H1 (cell line): ENCODE data around the gene VASN. TPM values are rescaled to one million over a fixed set of nuclear protein-coding genes. Genes with fewer than 3 reads are reported as not detected.
A peak's percentile ranks its signal among the peaks of the same experiment; 100 is the strongest.

Experiments used
- CTCF ChIA-PET: fragments of 300-600 bp; sonication (Branson Sonifier 250); formaldehyde crosslinking; loops from one replicate; lab custom pipeline; 2021; ENCODE audit not compliant: partially characterized antibody; lab: Charles Lee
- POLR2A ChIA-PET: fragments of 300-600 bp; sonication (Branson Sonifier 250); formaldehyde crosslinking; loops from one replicate; lab custom pipeline; 2021; ENCODE audit warnings: inconsistent platforms; ENCODE audit not compliant: partially characterized antibody; lab: Charles Lee
- DNase-seq, 2 experiments: peaks; one replicate each; pipeline versions ENCODE4 v3.0.0 to v3.0.0-alpha.2; 2010 to 2022; ENCODE audit warnings: low spot score in 2 of 2, low read depth in 1 of 2, mixed read lengths in 1 of 2
- FAIRE-seq: peaks from 2 replicates; lab custom pipeline; 2011; peaks lifted over from hg19 to GRCh38; lab: Jason Lieb, UNC
- H2AFZ ChIP-seq: 2 replicates; pipeline ENCODE4 v1.8.1; 2012; ENCODE audit warnings: low read length, inconsistent platforms
- H2AK5ac ChIP-seq: 2 replicates; pipeline ENCODE4 v1.6.1; 2013; ENCODE audit warnings: low read depth, low read length
- H2BK120ac ChIP-seq: replicated peaks from 2 replicates; pipeline ENCODE3; 2013; ENCODE audit warnings: low read depth, low read length, inconsistent platforms
- H2BK12ac ChIP-seq: 2 replicates; pipeline ENCODE4 v1.6.1; 2013; ENCODE audit warnings: low read depth, low read length
- H2BK15ac ChIP-seq: 2 replicates; pipeline ENCODE4 v1.6.1; 2013; ENCODE audit warnings: low read length
- H2BK20ac ChIP-seq: 2 replicates; pipeline ENCODE4 v1.6.1; 2013; ENCODE audit warnings: low read length
- H2BK5ac ChIP-seq: 2 replicates; pipeline ENCODE4 v1.6.1; 2013; ENCODE audit warnings: low read depth, low read length
- H3K14ac ChIP-seq: 2 replicates; pipeline ENCODE4 v1.6.1; 2013; ENCODE audit warnings: inconsistent platforms; ENCODE audit not compliant: insufficient read length
- H3K18ac ChIP-seq: 2 replicates; pipeline ENCODE4 v1.6.1; 2013; ENCODE audit warnings: low read length; ENCODE audit errors: extremely low read depth
- H3K23ac ChIP-seq: 2 replicates; pipeline ENCODE4 v1.6.1; 2013; ENCODE audit warnings: inconsistent platforms; ENCODE audit not compliant: insufficient read length
- H3K23me2 ChIP-seq: 2 replicates; pipeline ENCODE4 v1.6.1; 2013; ENCODE audit warnings: low read depth, low read length
- H3K27ac ChIP-seq: 2 replicates; pipeline ENCODE4 v1.6.1; 2011; ENCODE audit warnings: low read depth, low read length, inconsistent platforms
- H3K27me3 ChIP-seq, 4 experiments: replicated peaks in 1 of 4; 1 replicate in 1 of 4; 2 replicates in 3 of 4; pipeline versions ENCODE4 v1.6.1 to v1.8.1; 2011 to 2013; ENCODE audit warnings: low read length in 3 of 4, mild to moderate bottlenecking in 3 of 4, inconsistent platforms in 2 of 4, mixed read lengths in 2 of 4, moderate library complexity in 1 of 4; ENCODE audit not compliant: control insufficient read depth in 3 of 4, insufficient read depth in 3 of 4; ENCODE audit errors: extremely low read depth in 1 of 4
- H3K36me3 ChIP-seq, 4 experiments: 2 replicates each; pipeline versions ENCODE4 v1.6.1 to v1.8.1; 2011 to 2013; ENCODE audit warnings: mild to moderate bottlenecking in 4 of 4, low read length in 3 of 4, moderate library complexity in 2 of 4, control low read depth in 1 of 4, inconsistent platforms in 1 of 4; ENCODE audit not compliant: insufficient read depth in 4 of 4, control insufficient read depth in 2 of 4
- H3K4ac ChIP-seq: replicated peaks from 2 replicates; pipeline ENCODE3; 2013; ENCODE audit warnings: low read length, low read depth, mixed read lengths, inconsistent platforms; ENCODE audit not compliant: insufficient read length
- H3K4me1 ChIP-seq, 4 experiments: replicated peaks in 1 of 4; 1 replicate in 1 of 4; 2 replicates in 3 of 4; pipeline versions ENCODE4 v1.6.1 to v1.8.1; 2011 to 2013; ENCODE audit warnings: low read length in 3 of 4, inconsistent platforms in 2 of 4, mixed read lengths in 1 of 4; ENCODE audit not compliant: insufficient read depth in 4 of 4, control insufficient read depth in 3 of 4
- H3K4me2 ChIP-seq, 2 experiments: 2 replicates each; pipeline versions ENCODE4 v1.6.1 to v1.8.1; 2011 to 2013; ENCODE audit warnings: low read depth in 2 of 2, low read length in 2 of 2, control low read depth in 1 of 2, inconsistent platforms in 1 of 2, mild to moderate bottlenecking in 1 of 2; ENCODE audit not compliant: insufficient read depth in 1 of 2
- H3K4me3 ChIP-seq, 4 experiments: fragments of 200-600, 300-600 bp in 1 of 4; sonication (generic), shearing (Covaris generic), sonication (Bioruptor Twin) in 1 of 4; 2 replicates each; pipeline versions ENCODE4 v1.5.1 to v1.8.1; 2011 to 2016; ENCODE audit warnings: low read length in 4 of 4, low read depth in 3 of 4, control low read depth in 2 of 4, inconsistent platforms in 2 of 4, mild to moderate bottlenecking in 2 of 4, mixed read lengths in 1 of 4, moderate library complexity in 1 of 4; ENCODE audit not compliant: insufficient read depth in 2 of 4; ENCODE audit errors: extremely low read depth in 1 of 4
- H3K56ac ChIP-seq: replicated peaks from 2 replicates; pipeline ENCODE3; 2013; ENCODE audit warnings: low read depth, mild to moderate bottlenecking, mixed read lengths, low read length, inconsistent platforms; ENCODE audit not compliant: insufficient read length
- H3K79me1 ChIP-seq: 2 replicates; pipeline ENCODE4 v1.6.1; 2013; ENCODE audit warnings: low read depth, low read length, control low read depth
- H3K79me2 ChIP-seq, 2 experiments: 2 replicates each; pipeline versions ENCODE4 v1.6.1 to v1.8.1; 2012 to 2013; ENCODE audit warnings: low read length in 2 of 2, mild to moderate bottlenecking in 2 of 2, inconsistent platforms in 1 of 2; ENCODE audit not compliant: insufficient read depth in 2 of 2, control insufficient read depth in 1 of 2
- H3K9ac ChIP-seq, 4 experiments: replicated peaks in 1 of 4; 1 replicate in 1 of 4; 2 replicates in 3 of 4; pipeline versions ENCODE4 v1.6.1 to v1.8.1; 2011 to 2013; ENCODE audit warnings: low read depth in 3 of 4, low read length in 3 of 4, control low read depth in 2 of 4, mild to moderate bottlenecking in 2 of 4, moderate library complexity in 2 of 4, inconsistent platforms in 1 of 4; ENCODE audit errors: extremely low read depth in 1 of 4
- H3K9me3 ChIP-seq, 2 experiments: 2 replicates each; pipeline versions ENCODE4 v1.6.1 to v1.8.1; 2012 to 2013; ENCODE audit warnings: mild to moderate bottlenecking in 2 of 2, moderate library complexity in 2 of 2, control low read depth in 1 of 2, inconsistent platforms in 1 of 2, low read depth in 1 of 2, low read length in 1 of 2, mixed read lengths in 1 of 2; ENCODE audit not compliant: insufficient read depth in 2 of 2
- H4K20me1 ChIP-seq, 2 experiments: replicated peaks in 1 of 2; 2 replicates each; pipeline versions ENCODE3 to v1.8.1; 2011 to 2013; ENCODE audit warnings: inconsistent platforms in 2 of 2, low read length in 2 of 2, mild to moderate bottlenecking in 1 of 2; ENCODE audit not compliant: insufficient read depth in 2 of 2, control insufficient read depth in 1 of 2
- H4K5ac ChIP-seq: 2 replicates; pipeline ENCODE4 v1.6.1; 2013; ENCODE audit warnings: low read length, low read depth, mixed read lengths, inconsistent platforms; ENCODE audit not compliant: insufficient read length
- H4K8ac ChIP-seq: 2 replicates; pipeline ENCODE4 v1.8.0; 2013; ENCODE audit warnings: mild to moderate bottlenecking, moderate library complexity, low read length, inconsistent platforms; ENCODE audit not compliant: insufficient read depth; ENCODE audit errors: extremely low read depth
- H4K91ac ChIP-seq: replicated peaks from 2 replicates; pipeline ENCODE3; 2013; ENCODE audit warnings: low read length, mixed read lengths, inconsistent platforms; ENCODE audit not compliant: insufficient read length
- BRCA1 ChIP-seq: IDR thresholded peaks from 2 replicates; pipeline ENCODE4 v1.6.1; 2012; ENCODE audit warnings: low read depth, low read length, improper control_type of control experiment
- EZH2 ChIP-seq: fragments of 200-600 bp; sonication (generic); IDR thresholded peaks from 2 replicates; pipeline ENCODE4 v1.7.1; 2012; ENCODE audit warnings: low read depth, mild to moderate bottlenecking, moderate library complexity, low read length, inconsistent platforms; ENCODE audit not compliant: severe bottlenecking
- JUN ChIP-seq: IDR thresholded peaks from 2 replicates; pipeline ENCODE4 v1.6.1; 2011; ENCODE audit warnings: low read depth, mild to moderate bottlenecking, improper control_type of control experiment, low read length
- KDM5A ChIP-seq: fragments of 200-600 bp; IDR thresholded peaks from 2 replicates; pipeline ENCODE4 v1.7.1; 2012; ENCODE audit warnings: mild to moderate bottlenecking, low read length, inconsistent platforms, mixed read lengths
- MAFK ChIP-seq: IDR thresholded peaks from 2 replicates; pipeline ENCODE4 v1.6.1; 2012; ENCODE audit warnings: low read depth, mild to moderate bottlenecking, improper control_type of control experiment, low read length
- NRF1 ChIP-seq: IDR thresholded peaks from 2 replicates; pipeline ENCODE4 v1.6.1; 2011; ENCODE audit warnings: mild to moderate bottlenecking, low read depth, low read length, improper control_type of control experiment
- PHF8 ChIP-seq: fragments of 200-600 bp; sonication (generic); conservative IDR thresholded peaks from 2 replicates; pipeline ENCODE4 v1.7.1; 2012; ENCODE audit warnings: low read depth, mild to moderate bottlenecking, inconsistent platforms, low read length, moderate library complexity
- POLR2AphosphoS5 ChIP-seq: IDR thresholded peaks from 2 replicates; pipeline ENCODE4 v1.6.1; 2011; ENCODE audit warnings: low read depth, low read length
- SIRT6 ChIP-seq: IDR thresholded peaks from one replicate; pipeline ENCODE4 v1.7.1; 2012; ENCODE audit warnings: low read length, inconsistent platforms
- SP1 ChIP-seq: IDR thresholded peaks from 2 replicates; pipeline ENCODE4 v1.6.1; 2011; ENCODE audit warnings: low read depth, low read length
- SP4 ChIP-seq: IDR thresholded peaks from 2 replicates; pipeline ENCODE4 v1.6.1; 2012; ENCODE audit warnings: low read length, inconsistent platforms
- SRF ChIP-seq: IDR thresholded peaks from 2 replicates; pipeline ENCODE4 v1.6.1; 2011; ENCODE audit warnings: mild to moderate bottlenecking, low read depth, low read length, moderate library complexity
- TBP ChIP-seq: IDR thresholded peaks from 2 replicates; pipeline ENCODE4 v1.6.1; 2011; ENCODE audit warnings: low read depth, low read length, improper control_type of control experiment
- TCF12 ChIP-seq: IDR thresholded peaks from 2 replicates; pipeline ENCODE4 v1.6.1; 2011; ENCODE audit warnings: low read depth, mild to moderate bottlenecking, low read length
- ZNF274 ChIP-seq: IDR thresholded peaks from 2 replicates; pipeline ENCODE4 v1.7.0; 2012; ENCODE audit warnings: low read length, borderline replicate concordance; ENCODE audit errors: extremely low read depth
- WGBS, 2 experiments: shearing (Covaris generic) in 1 of 2; methylation state at CpG; one replicate each; pipeline versions ENCODE4 v1.1.6 to v1.1.7; 2013 to 2015; ENCODE audit warnings: low lambda C conversion rate in 2 of 2, mixed read lengths in 2 of 2, inconsistent platforms in 1 of 2, low coverage in 1 of 2, missing lambda C conversion rate in 1 of 2; ENCODE audit not compliant: insufficient replicate concordance in 2 of 2, insufficient coverage in 1 of 2, insufficient read length in 1 of 2; ENCODE audit errors: extremely low coverage in 1 of 2, missing lambda C conversion rate in 1 of 2; 5-methylcytosine and 5-hydroxymethylcytosine counted together
- polyA plus RNA-seq, 7 experiments: library from polyadenylated mRNA; depleted of rRNA in 3 of 7; stranded (reverse) in 5 of 7; unstranded in 2 of 7; fragments of >200 nt in 5 of 7; fragments of 200-250 nt in 2 of 7; gene quantifications; 1 replicate in 5 of 7; 2 replicates in 1 of 7; 4 replicates in 1 of 7; pipeline versions ENCODE4 v1.2.1 to v1.2.3, GENCODE V29; 2011 to 2013; ENCODE audit warnings: missing spikeins in 2 of 7, mixed read lengths in 2 of 7
- total RNA-seq: library from RNA; stranded (reverse); fragmentation: NEBNext Ultra II Directional; extraction: Animal tissue kit (Norgen Biotek cat#: 25700); gene quantifications from 2 replicates; pipeline ENCODE4 v1.2.1, GENCODE V29; 2021

VASN gene
- total and polyA plus RNA-seq, 2 of the 8 experiments (the other 6 are each of a cell fraction or from before 2014, with no cell fraction given): 9.6 to 11.3 TPM

DNA sequence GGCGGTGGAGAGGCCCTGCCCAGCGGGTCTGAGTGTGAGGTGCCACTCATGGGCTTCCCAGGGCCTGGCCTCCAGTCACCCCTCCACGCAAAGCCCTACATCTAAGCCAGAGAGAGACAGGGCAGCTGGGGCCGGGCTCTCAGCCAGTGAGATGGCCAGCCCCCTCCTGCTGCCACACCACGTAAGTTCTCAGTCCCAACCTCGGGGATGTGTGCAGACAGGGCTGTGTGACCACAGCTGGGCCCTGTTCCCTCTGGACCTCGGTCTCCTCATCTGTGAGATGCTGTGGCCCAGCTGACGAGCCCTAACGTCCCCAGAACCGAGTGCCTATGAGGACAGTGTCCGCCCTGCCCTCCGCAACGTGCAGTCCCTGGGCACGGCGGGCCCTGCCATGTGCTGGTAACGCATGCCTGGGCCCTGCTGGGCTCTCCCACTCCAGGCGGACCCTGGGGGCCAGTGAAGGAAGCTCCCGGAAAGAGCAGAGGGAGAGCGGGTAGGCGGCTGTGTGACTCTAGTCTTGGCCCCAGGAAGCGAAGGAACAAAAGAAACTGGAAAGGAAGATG lies 11.2 kb downstream of the VASN start:
- no peak overlapping the region for H4K91ac ChIP-seq
- no peak overlapping the region for H2BK15ac ChIP-seq
- H2BK120ac ChIP-seq: no peak overlapping the region
- H3K4me2 ChIP-seq: no peak overlapping the region
- peak overlapping the region; percentile 60; the same call in 1 of the 2 replicates for H2BK5ac ChIP-seq
- H3K27me3 ChIP-seq: no peaks in the 10 kb centered on the region
- no peak overlapping the region for H3K9ac ChIP-seq
- no peak overlapping the region for H3K56ac ChIP-seq
- 95% methylated on average over 19 of the region's 21 CpGs; no CpG with 5 or more reads in 1 of the 2 experiments for WGBS, 2 experiments
- H2BK12ac ChIP-seq: peak overlapping the region; percentile 68; the same call in 1 of the 2 replicates
- no peaks in the 10 kb centered on the region; a peak in 1 of 4 replicates for H3K79me2 ChIP-seq
- FAIRE-seq (no peak), DNase-seq (no peak)
- H4K5ac ChIP-seq: no peak overlapping the region
- H2AK5ac ChIP-seq: no peak overlapping the region
- no peak overlapping the region for H3K14ac ChIP-seq
- no peak overlapping the region for H2BK20ac ChIP-seq
- no peaks in the 10 kb centered on the region for H3K9me3 ChIP-seq
- H3K4me1 ChIP-seq: peaks cover 0 to 16% (median 13%) of the 10 kb centered on the region in 4 experiments; a peak in 5 of 7 replicates
- H4K20me1 ChIP-seq: peaks cover 5 to 15% of the 10 kb centered on the region in 2 experiments
- CTCF ChIA-PET: interaction anchor here (0.6 to 24.8 kb wide), 5 partner anchors 10 to 22 kb away, joined by 4 to 659 read pairs (median 7); no protein-coding TSS in a partner anchor
- no peak overlapping the region for H3K4me3 ChIP-seq
- H3K23ac ChIP-seq: no peak overlapping the region
- no peak overlapping the region; the same call in 1 of the 2 replicates for H3K27ac ChIP-seq
- H3K4ac ChIP-seq: no peak overlapping the region
- 0 out of 2 replicates have a peak, but pooled peaks cover 3% of the 10 kb centered on the region for H3K79me1 ChIP-seq
- no peaks in the 10 kb centered on the region for H3K23me2 ChIP-seq
- POLR2A ChIA-PET: interaction anchor here (0.9 to 11.9 kb wide), 5 partner anchors 5 to 44 kb away, joined by 3 to 223 read pairs (median 7); partner anchors contain the start of gene VASN
- peaks cover 0 to 18% (median 2%) of the 10 kb centered on the region in 4 experiments; a peak in 4 of 8 replicates for H3K36me3 ChIP-seq
- H3K18ac ChIP-seq: peak overlapping the region; percentile 19; the same call in 1 of the 2 replicates
- H4K8ac ChIP-seq: peak overlapping the region; percentile 68; the same call in 1 of the 2 replicates
- H2AFZ ChIP-seq: no peak overlapping the region
- no peak for TF ChIP-seq JUN
- no peak for TF ChIP-seq ZNF274
- no peak for TF ChIP-seq SP1
- TF ChIP-seq SIRT6: no peak
- no peak for TF ChIP-seq MAFK
- no peak for TF ChIP-seq SRF
- no peak for TF ChIP-seq POLR2AphosphoS5
- no peak for TF ChIP-seq TCF12
- TF ChIP-seq NRF1: no peak
- no peak for TF ChIP-seq BRCA1
- TF ChIP-seq PHF8: no peak
- no peak for TF ChIP-seq KDM5A
- TF ChIP-seq TBP: no peak
- TF ChIP-seq SP4: no peak
- no peak for TF ChIP-seq EZH2
